DND-41 (cell line): Measurements from ENCODE around the gene RABGAP1.

Experiments
- CTCF ChIP-seq: IDR thresholded peaks from 2 replicates; pipeline ENCODE4 v1.5.1; 2012; ENCODE audit warnings: borderline replicate concordance, low read length, moderate library complexity, mild to moderate bottlenecking; ENCODE audit not compliant: poor library complexity, severe bottlenecking; ENCODE audit errors: extremely low read depth
- EZH2 ChIP-seq: IDR thresholded peaks from 3 replicates; pipeline ENCODE4 v1.6.1; 2012; ENCODE audit warnings: borderline replicate concordance, low read depth, mild to moderate bottlenecking, moderate library complexity, low read length, inconsistent platforms; ENCODE audit not compliant: severe bottlenecking

GRCh38 chr9:123120953-123121352 lies 180.1 kb downstream of the RABGAP1 start:
- TF ChIP-seq EZH2, result no peak
- TF ChIP-seq CTCF, result no peak
